ENCODE measurements around the gene OR10AD1. TPM values are rescaled to one million over a fixed set of nuclear protein-coding genes. Genes with fewer than 3 reads are reported as not detected.

OR10AD1 gene
- polyA plus RNA-seq, 1 donor (not counting 4 experiments of a cell fraction or from before 2014, with no cell fraction given), result not detected

GRCh38 chr12:48160046-48160445 lies 43.0 kb downstream of the OR10AD1 start:
- no peaks in the 10 kb centered on the region for H3K36me3 ChIP-seq (ENCODE audit: control insufficient read depth in 2 of 2, extremely low read depth in 1 of 2, insufficient read depth in 2 of 2, low read length in 2 of 2)
- H3K9me1 ChIP-seq (ENCODE audit: control insufficient read depth, extremely low read depth, insufficient read depth, low read length), result no peaks in the 10 kb centered on the region
- H3K4me1 ChIP-seq (ENCODE audit: control insufficient read depth, extremely low read depth, insufficient read depth, low read length), result peaks cover 13% of the 10 kb centered on the region
- peaks cover 9% of the 10 kb centered on the region for H3K79me2 ChIP-seq (ENCODE audit: control insufficient read depth, insufficient read depth, low read length)
- H3K27ac ChIP-seq (ENCODE audit: control insufficient read depth, insufficient read depth, low read length), result no peak overlapping the region
- dilution Hi-C loops (cut with MboI; ENCODE audit: extremely low pct_ligation_motif_present, low sequenced_read_pairs), result no loop called here
- no peak overlapping the region for H3K9ac ChIP-seq (ENCODE audit: control insufficient read depth, extremely low read depth, insufficient read depth, low read length)
- FAIRE-seq (no peak), DNase-seq (ENCODE audit: low read depth, low spot score) (no peak)
- H3K4me3 ChIP-seq (ENCODE audit: control insufficient read depth in 2 of 3, extremely low read depth in 1 of 3, insufficient read depth in 2 of 3, low read depth in 1 of 3, low read length in 3 of 3), result no peak overlapping the region
- no peak overlapping the region for H2AFZ ChIP-seq (ENCODE audit: control insufficient read depth, low read length)
- no peaks in the 10 kb centered on the region for H4K20me1 ChIP-seq (ENCODE audit: control insufficient read depth, extremely low read depth, insufficient read depth, low read length)
- no peaks in the 10 kb centered on the region for H3K9me3 ChIP-seq (ENCODE audit: control insufficient read depth, low read depth, low read length)
- no peak overlapping the region for H3K4me2 ChIP-seq (ENCODE audit: control insufficient read depth, extremely low read depth, insufficient read depth, low read depth, low read length)
- TF ChIP-seq CTCF (optimal IDR thresholded peaks at IDR 0.05 in 1 of 3, IDR thresholded peaks at IDR 0.05 in 1 of 3, conservative IDR thresholded peaks at IDR 0.05 in 1 of 3; ENCODE audit: extremely low read depth in 1 of 3, insufficient read depth in 2 of 3, low read length in 3 of 3) (no peak), EZH2 (IDR thresholded peaks at IDR 0.05; ENCODE audit: low read length) (no peak)
- H3K27me3 ChIP-seq (ENCODE audit: control insufficient read depth, extremely low read depth, insufficient read depth, low read length), result no peaks in the 10 kb centered on the region

- DNase-seq (ENCODE audit: low read depth, low spot score) (no peak), FAIRE-seq (no peak)
- Histone ChIP-seq H3K4me3 (ENCODE audit: control insufficient read depth in 2 of 3, extremely low read depth in 1 of 3, insufficient read depth in 2 of 3, low read depth in 1 of 3, low read length in 3 of 3) (peak overlapping the region in 2 of 3 experiments; percentile 98 to 99), H3K9me3 (ENCODE audit: control insufficient read depth, low read depth, low read length) (no peaks in the 10 kb centered on the region), H3K27ac (ENCODE audit: control insufficient read depth, insufficient read depth, low read length) (peak overlapping the region; percentile 78), H3K4me1 (ENCODE audit: control insufficient read depth, extremely low read depth, insufficient read depth, low read length) (peaks cover 13% of the 10 kb centered on the region), H3K79me2 (ENCODE audit: control insufficient read depth, insufficient read depth, low read length) (peaks cover 9% of the 10 kb centered on the region), H3K9ac (ENCODE audit: control insufficient read depth, extremely low read depth, insufficient read depth, low read length) (peak overlapping the region; percentile 84), H3K9me1 (ENCODE audit: control insufficient read depth, extremely low read depth, insufficient read depth, low read length) (no peaks in the 10 kb centered on the region), H4K20me1 (ENCODE audit: control insufficient read depth, extremely low read depth, insufficient read depth, low read length) (no peaks in the 10 kb centered on the region), H3K27me3 (ENCODE audit: control insufficient read depth, extremely low read depth, insufficient read depth, low read length) (no peaks in the 10 kb centered on the region), H3K36me3 (ENCODE audit: control insufficient read depth in 2 of 2, extremely low read depth in 1 of 2, insufficient read depth in 2 of 2, low read length in 2 of 2) (peaks cover 0 to 4% of the 10 kb centered on the region in 2 experiments), H3K4me2 (ENCODE audit: control insufficient read depth, extremely low read depth, insufficient read depth, low read depth, low read length) (peak overlapping the region; percentile 98), H2AFZ (ENCODE audit: control insufficient read depth, low read length) (peak overlapping the region; percentile 98)
- dilution Hi-C loops (cut with MboI; ENCODE audit: extremely low pct_ligation_motif_present, low sequenced_read_pairs), result no loop called here
- TF ChIP-seq EZH2 (IDR thresholded peaks at IDR 0.05; ENCODE audit: low read length) (no peak), CTCF (optimal IDR thresholded peaks at IDR 0.05 in 1 of 3, IDR thresholded peaks at IDR 0.05 in 1 of 3, conservative IDR thresholded peaks at IDR 0.05 in 1 of 3; ENCODE audit: extremely low read depth in 1 of 3, insufficient read depth in 2 of 3, low read length in 3 of 3) (no peak)
These were observed 45.2 kb downstream of the OR10AD1 start for GRCh38 chr12:48157889-48158370.

Data from keratinocyte (primary cell).